Fibroblast of pulmonary artery (primary cell): ENCODE data around the gene AMOT.

Experiments used
- DNase-seq: peaks from one replicate; pipeline ENCODE4 v3.0.0-alpha.2; 2010; ENCODE audit warnings: low read depth
- H3K4me3 ChIP-seq: replicated peaks from 2 replicates; pipeline ENCODE4 v1.5.1; 2011; ENCODE audit warnings: low read depth, mild to moderate bottlenecking, control low read depth, low read length, moderate library complexity
- TF ChIP-seq, protein P1 (sequence below): IDR thresholded peaks from 2 replicates; pipeline ENCODE4 v1.5.1; 2011; ENCODE audit warnings: mild to moderate bottlenecking, control low read depth, low read length, inconsistent platforms; ENCODE audit errors: missing control alignments

Gene AMOT

DNA sequence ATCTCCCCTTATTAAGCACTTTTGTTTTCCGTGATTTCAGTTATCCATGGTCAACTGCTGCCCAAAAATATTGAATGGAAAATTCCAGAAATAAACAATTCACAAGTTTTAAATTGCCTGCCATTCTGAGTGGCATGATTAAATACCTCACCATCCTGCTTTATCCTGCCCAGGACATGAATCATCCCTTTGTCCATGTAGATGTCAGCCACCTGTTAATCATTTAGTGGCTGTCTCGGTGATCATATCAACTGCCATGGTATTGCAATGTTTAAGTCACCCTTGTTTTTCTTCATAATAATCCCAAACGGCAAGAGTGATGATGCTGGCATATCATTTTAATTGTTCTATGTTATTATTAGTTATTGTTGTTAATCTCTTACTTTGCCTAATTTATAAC is 81.1 kb downstream of the AMOT start:
- H3K4me3 ChIP-seq = no peak overlapping the region
- DNase-seq = no peak
- TF ChIP-seq, protein P1, sequence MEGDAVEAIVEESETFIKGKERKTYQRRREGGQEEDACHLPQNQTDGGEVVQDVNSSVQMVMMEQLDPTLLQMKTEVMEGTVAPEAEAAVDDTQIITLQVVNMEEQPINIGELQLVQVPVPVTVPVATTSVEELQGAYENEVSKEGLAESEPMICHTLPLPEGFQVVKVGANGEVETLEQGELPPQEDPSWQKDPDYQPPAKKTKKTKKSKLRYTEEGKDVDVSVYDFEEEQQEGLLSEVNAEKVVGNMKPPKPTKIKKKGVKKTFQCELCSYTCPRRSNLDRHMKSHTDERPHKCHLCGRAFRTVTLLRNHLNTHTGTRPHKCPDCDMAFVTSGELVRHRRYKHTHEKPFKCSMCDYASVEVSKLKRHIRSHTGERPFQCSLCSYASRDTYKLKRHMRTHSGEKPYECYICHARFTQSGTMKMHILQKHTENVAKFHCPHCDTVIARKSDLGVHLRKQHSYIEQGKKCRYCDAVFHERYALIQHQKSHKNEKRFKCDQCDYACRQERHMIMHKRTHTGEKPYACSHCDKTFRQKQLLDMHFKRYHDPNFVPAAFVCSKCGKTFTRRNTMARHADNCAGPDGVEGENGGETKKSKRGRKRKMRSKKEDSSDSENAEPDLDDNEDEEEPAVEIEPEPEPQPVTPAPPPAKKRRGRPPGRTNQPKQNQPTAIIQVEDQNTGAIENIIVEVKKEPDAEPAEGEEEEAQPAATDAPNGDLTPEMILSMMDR = no peak

DNA sequence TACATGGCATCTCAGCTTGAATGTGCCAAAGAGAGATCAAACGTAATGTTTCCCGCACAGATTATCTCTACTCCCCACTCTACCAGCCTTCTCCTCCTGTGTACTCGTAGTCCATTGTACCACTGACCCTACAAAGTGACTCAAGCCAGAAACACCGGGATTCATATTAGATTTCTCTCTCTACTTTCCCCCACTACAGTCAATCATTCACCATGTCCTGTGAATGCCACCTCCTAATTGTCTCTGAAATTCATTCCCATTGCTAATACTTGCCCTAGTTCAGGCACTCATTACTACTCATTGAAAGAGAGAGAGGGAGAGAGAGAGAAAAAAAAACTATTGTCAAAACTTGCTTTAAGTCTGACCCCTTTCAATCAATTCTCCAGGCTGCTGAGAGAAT is 82.7 kb downstream of the AMOT start:
- TF ChIP-seq, protein P1 = no peak
- no peak for DNase-seq

DNA sequence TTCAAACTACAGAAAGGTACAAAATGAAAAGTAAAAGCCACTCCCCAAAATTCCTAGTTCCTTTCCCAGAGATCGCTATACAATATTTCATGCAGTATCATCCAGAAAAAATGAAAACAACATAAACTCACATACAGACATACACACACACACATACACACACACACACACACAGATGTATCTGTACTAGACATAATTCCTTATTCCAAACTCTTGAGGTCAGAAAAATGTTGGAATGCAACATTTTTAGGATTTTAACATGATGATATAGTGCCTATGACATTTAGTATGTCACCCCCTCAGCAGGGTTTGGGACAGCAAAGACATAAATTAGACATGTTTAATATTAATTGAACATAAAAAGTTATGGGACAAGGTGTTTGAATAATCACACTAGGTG is 87.5 kb downstream of the AMOT start:
- no peak overlapping the region for H3K4me3 ChIP-seq
- TF ChIP-seq, protein P1 = no peak
- DNase-seq = no peak

More for the DNA sequence above, 82.7 kb downstream of the AMOT start:
- H3K4me3 ChIP-seq = no peak overlapping the region

DNA sequence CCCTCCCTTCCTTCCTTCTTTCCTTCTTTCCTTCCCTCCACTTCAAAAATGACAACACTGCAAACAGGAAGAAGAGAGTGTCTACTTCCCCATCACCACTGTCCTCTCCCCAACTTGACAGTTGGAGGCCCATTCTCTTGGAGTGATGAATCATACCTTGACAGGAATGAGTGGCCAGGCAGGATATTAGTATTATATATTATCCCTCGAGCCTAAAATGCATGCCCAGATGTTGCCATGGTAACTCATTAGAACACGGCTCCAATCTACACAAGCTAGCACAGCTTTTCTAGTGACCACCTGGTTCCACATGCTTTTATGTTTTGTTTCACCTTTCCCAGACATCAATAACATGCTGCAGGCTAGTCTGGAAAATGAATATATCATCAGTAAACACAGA is 89.6 kb downstream of the AMOT start:
- no peak overlapping the region for H3K4me3 ChIP-seq
- TF ChIP-seq, protein P1 = no peak
- DNase-seq = no peak

DNA sequence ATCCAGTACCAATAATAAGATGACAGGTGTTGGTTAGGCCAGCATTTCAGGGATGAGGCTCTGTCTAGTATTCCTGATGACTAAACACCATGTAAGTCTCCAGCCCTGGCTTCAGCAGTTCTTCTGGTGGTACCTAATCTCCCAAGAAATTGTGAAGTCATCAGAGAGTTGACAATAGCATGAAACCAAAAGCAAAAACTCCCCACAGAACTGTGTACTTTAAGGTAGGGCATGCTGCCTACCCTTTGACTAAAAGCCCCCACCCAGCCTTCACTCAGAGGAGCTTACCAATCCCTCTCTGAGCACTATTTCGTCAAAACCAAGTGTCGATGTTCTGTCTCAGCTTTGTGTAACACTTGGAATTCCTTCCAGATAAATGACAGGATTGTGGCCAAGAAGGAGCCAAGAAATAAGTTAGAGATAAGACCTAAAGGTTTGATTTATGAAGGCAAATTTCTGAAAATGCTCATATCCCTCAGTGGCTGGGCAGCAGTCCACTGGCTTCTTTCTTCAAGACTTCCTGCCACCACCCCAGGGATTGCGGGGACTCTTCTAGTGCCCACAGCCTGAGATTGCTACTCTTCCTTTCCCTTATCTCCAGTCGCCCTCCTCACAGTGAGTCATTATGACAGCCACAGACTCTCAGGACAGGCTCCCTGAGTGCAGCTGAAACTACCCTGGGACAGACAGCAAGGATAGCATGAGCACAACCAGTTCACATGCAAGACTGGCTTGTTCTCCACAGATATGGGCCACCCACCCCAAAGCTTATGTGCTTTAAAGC is 93.6 kb downstream of the AMOT start:
- H3K4me3 ChIP-seq = no peak overlapping the region
- TF ChIP-seq, protein P1 = no peak
- DNase-seq = peak; percentile 3

DNA sequence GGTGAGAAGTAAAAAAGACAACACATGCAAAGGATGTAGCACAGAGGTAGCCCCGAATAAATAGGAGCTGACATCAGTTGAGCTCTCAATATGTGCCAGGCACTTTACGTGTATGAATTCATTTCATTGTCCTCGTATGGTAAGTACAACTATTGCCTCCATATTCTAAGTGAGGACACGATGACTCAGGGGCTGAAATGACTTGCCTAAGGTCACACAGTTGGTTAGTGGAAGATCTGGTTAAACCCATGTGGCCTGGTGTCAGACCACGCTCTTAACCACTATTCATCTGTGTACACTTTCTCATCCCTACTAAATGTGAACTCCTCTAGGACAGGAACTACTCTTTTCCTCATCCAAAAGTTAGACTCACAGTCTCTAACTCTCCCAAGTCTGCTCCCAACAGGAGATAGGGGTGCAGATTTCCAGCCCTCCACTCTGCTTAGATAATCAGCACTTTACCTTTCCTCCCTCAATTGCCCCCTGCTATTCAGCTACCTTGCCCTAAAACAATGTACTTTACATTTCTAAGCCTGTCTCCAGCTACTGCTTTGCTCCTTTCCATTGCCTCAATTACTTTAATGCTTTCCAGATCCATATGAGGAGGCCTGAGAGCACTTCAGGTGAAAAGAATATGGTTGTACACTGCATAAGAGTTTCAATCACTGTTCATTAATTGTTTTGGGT is 102.1 kb downstream of the AMOT start:
- TF ChIP-seq, protein P1 = no peak
- no peak for DNase-seq
- no peak overlapping the region for H3K4me3 ChIP-seq
